IMR-90 (cell line): Measurements from ENCODE around the gene ACAP1.

Source experiments
- MAZ ChIP-seq: IDR thresholded peaks from 2 replicates; pipeline ENCODE4 v1.6.1; 2012; ENCODE audit warnings: low read depth, mild to moderate bottlenecking, low read length, improper control_type of control experiment, moderate library complexity, borderline replicate concordance
- POLR2A ChIP-seq: IDR thresholded peaks from 2 replicates; pipeline ENCODE4 v1.6.1; 2012; ENCODE audit warnings: mild to moderate bottlenecking, low read depth, low read length
- RFX5 ChIP-seq: IDR thresholded peaks from 2 replicates; pipeline ENCODE4 v1.8.0; 2012; ENCODE audit warnings: low read depth, mild to moderate bottlenecking, low read length, moderate library complexity

GRCh38 chr17:7389924-7390910 is 53.9 kb downstream of the ACAP1 start:
- TF ChIP-seq POLR2A: no peak
- no peak for TF ChIP-seq MAZ
- no peak for TF ChIP-seq RFX5
